SK-N-SH (cell line): ENCODE results near the gene CDH23. TPM values are rescaled to one million over a fixed set of nuclear protein-coding genes. Genes with fewer than 3 reads are reported as not detected.

Experiments
- CTCF ChIA-PET: fragments of 300-600, 350-600 bp; formaldehyde crosslinking; extraction: SDS; loops from one replicate; lab custom pipeline; 2021; lab: Yijun Ruan, JAX
- POLR2A ChIA-PET: fragments of 350-600 bp; sonication (Branson Sonifier 250); formaldehyde crosslinking; extraction: SDS; loops from one replicate; lab custom pipeline; 2020; ENCODE audit warnings: antibody characterized with exemption, inconsistent platforms; lab: Yijun Ruan, JAX
- DNase-seq: peaks from one replicate; pipeline ENCODE4 v3.0.0; 2012
- H2AFZ ChIP-seq: fragments of 200-600 bp; sonication (generic); 2 replicates; pipeline ENCODE4 v1.8.1; 2016; ENCODE audit warnings: antibody characterized with exemption, mild to moderate bottlenecking, low read depth
- H3F3A ChIP-seq: fragments of 200-600 bp; sonication (generic); replicated peaks from 2 replicates; pipeline ENCODE3; 2016; ENCODE audit warnings: antibody characterized with exemption, mild to moderate bottlenecking; ENCODE audit not compliant: insufficient read depth
- H3K27ac ChIP-seq, 2 experiments: fragments of 200-500 bp in 1 of 2; fragments of 200-600 bp in 1 of 2; sonication (Bioruptor generic) in 1 of 2; sonication (generic), shearing (Covaris generic) in 1 of 2; 2 replicates each; pipeline versions ENCODE4 v1.5.1 to v1.6.1; 2014 to 2016; ENCODE audit warnings: low read depth in 2 of 2, inconsistent platforms in 1 of 2, low read length in 1 of 2, mild to moderate bottlenecking in 1 of 2, mixed read lengths in 1 of 2
- H3K27me3 ChIP-seq: fragments of 200-600 bp; sonication (generic), shearing (Covaris generic); 2 replicates; pipeline ENCODE4 v1.6.1; 2016; ENCODE audit warnings: mixed run types; ENCODE audit not compliant: insufficient read depth
- H3K36me3 ChIP-seq, 2 experiments: fragments of 200-500 bp in 1 of 2; fragments of 200-600 bp in 1 of 2; sonication (Bioruptor generic) in 1 of 2; sonication (generic) in 1 of 2; replicated peaks in 1 of 2; 2 replicates each; pipeline versions ENCODE3 to v1.5.1; 2014 to 2016; ENCODE audit warnings: low read length in 1 of 2, mild to moderate bottlenecking in 1 of 2; ENCODE audit not compliant: insufficient read depth in 2 of 2, control insufficient read depth in 1 of 2
- H3K4me1 ChIP-seq, 2 experiments: fragments of 200-500 bp in 1 of 2; fragments of 200-600 bp in 1 of 2; sonication (Bioruptor generic) in 1 of 2; sonication (generic), shearing (Covaris generic) in 1 of 2; 2 replicates each; pipeline versions ENCODE4 v1.5.1 to v1.6.1; 2014 to 2016; ENCODE audit warnings: low read depth in 1 of 2, low read length in 1 of 2, mixed run types in 1 of 2; ENCODE audit not compliant: insufficient read depth in 2 of 2, control insufficient read depth in 1 of 2
- H3K4me2 ChIP-seq: fragments of 200-600 bp; sonication (generic), shearing (Covaris generic); 2 replicates; pipeline ENCODE4 v1.6.1; 2017; ENCODE audit warnings: mixed run types
- H3K4me3 ChIP-seq, 2 experiments: fragments of 200-500 bp in 1 of 2; fragments of 200-600 bp in 1 of 2; sonication (Bioruptor generic) in 1 of 2; sonication (generic), shearing (Covaris generic) in 1 of 2; 2 replicates each; pipeline versions ENCODE4 v1.5.1 to v1.8.1; 2014 to 2016; ENCODE audit warnings: low read depth in 2 of 2, inconsistent platforms in 1 of 2, low read length in 1 of 2, mild to moderate bottlenecking in 1 of 2, mixed read lengths in 1 of 2, moderate library complexity in 1 of 2
- H3K79me2 ChIP-seq: fragments of 200-600 bp; sonication (generic); 2 replicates; pipeline ENCODE4 v1.8.1; 2017; ENCODE audit warnings: mild to moderate bottlenecking; ENCODE audit not compliant: insufficient read depth
- H3K9ac ChIP-seq: fragments of 200-600 bp; sonication (generic); 2 replicates; pipeline ENCODE4 v1.6.1; 2017; ENCODE audit warnings: mixed run types
- H3K9me2 ChIP-seq: fragments of 200-600 bp; sonication (generic); 2 replicates; pipeline ENCODE4 v1.6.1; 2017; ENCODE audit warnings: mixed run types
- H3K9me3 ChIP-seq: fragments of 200-600 bp; sonication (generic); 2 replicates; pipeline ENCODE4 v1.6.1; 2017; ENCODE audit warnings: mixed run types, mild to moderate bottlenecking, moderate library complexity
- H4K20me1 ChIP-seq: fragments of 200-600 bp; sonication (generic); 2 replicates; pipeline ENCODE4 v1.6.1; 2017; ENCODE audit warnings: mild to moderate bottlenecking, mixed run types; ENCODE audit not compliant: insufficient read depth
- CHD2 ChIP-seq: fragments of 150-350 bp; IDR thresholded peaks from 2 replicates; pipeline ENCODE4 v1.6.1; 2018; ENCODE audit warnings: low read length; ENCODE audit not compliant: partially characterized antibody
- CTCF ChIP-seq: fragments of 200-600 bp; sonication (generic); IDR thresholded peaks from 2 replicates; pipeline ENCODE4 v1.6.1; 2017; ENCODE audit warnings: antibody characterized with exemption, mild to moderate bottlenecking, moderate library complexity
- FOXJ3 ChIP-seq: sonication (generic); formaldehyde crosslinking; IDR thresholded peaks from 2 replicates; pipeline ENCODE4 v1.5.1; 2020; ENCODE audit warnings: mild to moderate bottlenecking, missing genetic modification reagents
- GATA2 ChIP-seq: sonication (generic); formaldehyde crosslinking; IDR thresholded peaks from 2 replicates; pipeline ENCODE4 v1.5.0; 2020; ENCODE audit warnings: mild to moderate bottlenecking, missing genetic modification reagents
- MEF2A ChIP-seq: IDR thresholded peaks from 2 replicates; pipeline ENCODE4 v1.4.0; 2012; ENCODE audit warnings: low read depth, borderline replicate concordance
- MXI1 ChIP-seq: IDR thresholded peaks from 2 replicates; pipeline ENCODE4 v1.6.1; 2012; ENCODE audit warnings: mild to moderate bottlenecking, low read depth, low read length, improper control_type of control experiment
- NFIC ChIP-seq: IDR thresholded peaks from 2 replicates; pipeline ENCODE4 v1.4.0; 2012; ENCODE audit warnings: borderline replicate concordance
- NRF1 ChIP-seq: IDR thresholded peaks from 2 replicates; pipeline ENCODE4 v1.6.1; 2012; ENCODE audit warnings: low read depth, mild to moderate bottlenecking, low read length
- POLR2AphosphoS5 ChIP-seq: IDR thresholded peaks from 2 replicates; pipeline ENCODE4 v1.6.1; 2012; ENCODE audit warnings: low read depth, low read length
- REST ChIP-seq: IDR thresholded peaks from 2 replicates; pipeline ENCODE4 v1.6.1; 2012; ENCODE audit warnings: mild to moderate bottlenecking, low read depth, low read length, moderate library complexity
- RFX5 ChIP-seq: IDR thresholded peaks from 2 replicates; pipeline ENCODE4 v1.6.1; 2012; ENCODE audit warnings: mild to moderate bottlenecking, improper control_type of control experiment, low read length
- RXRA ChIP-seq: IDR thresholded peaks from 2 replicates; pipeline ENCODE4 v1.4.0; 2012; ENCODE audit warnings: low read depth, mild to moderate bottlenecking, borderline replicate concordance
- TEAD4 ChIP-seq: IDR thresholded peaks from 2 replicates; pipeline ENCODE4 v1.4.0; 2012; ENCODE audit warnings: mild to moderate bottlenecking, borderline replicate concordance; ENCODE audit not compliant: insufficient read depth
- USF1 ChIP-seq: IDR thresholded peaks from 2 replicates; pipeline ENCODE4 v1.4.0; 2012; ENCODE audit warnings: low read depth, borderline replicate concordance
- YY1 ChIP-seq: IDR thresholded peaks from 2 replicates; pipeline ENCODE4 v1.4.0; 2012; ENCODE audit warnings: low read depth, mild to moderate bottlenecking
- WGBS: methylation state at CpG from one replicate; pipeline ENCODE4 v1.1.6; 2017; ENCODE audit warnings: low lambda C conversion rate; 5-methylcytosine and 5-hydroxymethylcytosine counted together
- polyA plus RNA-seq, 3 experiments: library from polyadenylated mRNA; depleted of rRNA; stranded (reverse); fragments of >200 nt; gene quantifications; 2 replicates each; pipeline ENCODE4 v1.2.3, GENCODE V29; 2012

CDH23 gene
- polyA plus RNA-seq, 1 of the 3 experiments (the other 2 are of a cell fraction): 0.03 TPM

- DNase-seq: no peak
- H4K20me1 ChIP-seq: no peaks in the 10 kb centered on the region
- POLR2A ChIA-PET: no interaction called here
- no peak overlapping the region for H2AFZ ChIP-seq
- H3K36me3 ChIP-seq: no peaks in the 10 kb centered on the region
- H3K27me3 ChIP-seq: peaks cover 25% of the 10 kb centered on the region
- H3K4me1 ChIP-seq: peaks cover 0 to 3% of the 10 kb centered on the region in 2 experiments; a peak in 1 of 4 replicates
- H3F3A ChIP-seq: no peaks in the 10 kb centered on the region
- no peak overlapping the region for H3K27ac ChIP-seq
- H3K9me3 ChIP-seq: no peaks in the 10 kb centered on the region
- H3K9me2 ChIP-seq: no peaks in the 10 kb centered on the region
- no peak overlapping the region for H3K4me3 ChIP-seq
- WGBS: 9% methylated on average over 1 of the region's 1 CpG
- TF ChIP-seq FOXJ3 (no peak), CHD2 (no peak), NFIC (no peak), MXI1 (no peak), TEAD4 (no peak), MEF2A (no peak), REST (no peak), POLR2AphosphoS5 (no peak), RXRA (no peak), CTCF (no peak), NRF1 (no peak), GATA2 (CRISPR knock-in tag) (no peak), YY1 (no peak)
- TF ChIP-seq, all 33 proteins: peak for 0
- CTCF ChIA-PET: interaction anchor here (1.3 kb wide), 1 partner anchor 14 kb away, joined by 3 read pairs; no protein-coding TSS in a partner anchor
- Histone ChIP-seq H3K4me2 (no peak overlapping the region), H3K9ac (no peak overlapping the region), H3K79me2 (no peaks in the 10 kb centered on the region)
Observed at GRCh38 chr10:71555724-71556119, 159.0 kb downstream of the CDH23 start.

- peaks cover 27% of the 10 kb centered on the region for H3K27me3 ChIP-seq
- no peaks in the 10 kb centered on the region for H3K9me2 ChIP-seq
- H3K4me2 ChIP-seq: no peak overlapping the region
- CTCF ChIA-PET: interaction anchor here (1.2 to 3.2 kb wide), 3 partner anchors 11 to 163 kb away, joined by 4 to 23 read pairs (median 5); no protein-coding TSS in a partner anchor
- TF ChIP-seq REST: no peak
- TF ChIP-seq RFX5: no peak
- no peak for TF ChIP-seq USF1
- TF ChIP-seq, all 33 proteins: peak for 0
- no peak overlapping the region for H2AFZ ChIP-seq
- peaks cover 0 to 2% of the 10 kb centered on the region in 2 experiments; a peak in 2 of 4 replicates for H3K4me1 ChIP-seq
- no peak for DNase-seq
- POLR2A ChIA-PET: no interaction called here
- H3K9ac ChIP-seq: no peak overlapping the region
- no peak overlapping the region for H3K27ac ChIP-seq
- WGBS: 45% methylated on average over 3 of the region's 3 CpGs
- no peaks in the 10 kb centered on the region for H3K79me2 ChIP-seq
- H3F3A ChIP-seq: no peaks in the 10 kb centered on the region
- no peak overlapping the region for H3K4me3 ChIP-seq
- no peaks in the 10 kb centered on the region for H3K9me3 ChIP-seq
- H4K20me1 ChIP-seq: no peaks in the 10 kb centered on the region
- H3K36me3 ChIP-seq: no peaks in the 10 kb centered on the region
Observed at GRCh38 chr10:71558991-71559390, 162.3 kb downstream of the CDH23 start.
